Heart left ventricle (tissue), 16 donors: ENCODE data around the gene UROS. TPM values are rescaled to one million over a fixed set of nuclear protein-coding genes. Genes with fewer than 3 reads are reported as not detected.

Experiments used
- ATAC-seq, 4 donors: fragments of 200-7000 bp; cut with Tn5 transposase; one replicate each; pipeline ENCODE4 v1.9.1; 2020 to 2022; ENCODE audit warnings: moderate library complexity in 4 of 4, mild to moderate bottlenecking in 3 of 4, moderate number of reproducible peaks in 1 of 4
- DNase-seq, 5 donors: peaks; one replicate each; pipeline ENCODE4 v3.0.0-alpha.2; 2020
- H3K27ac ChIP-seq, 12 donors: fragments of 200-600 bp; sonication (generic) in 4 of 12; one replicate each; pipeline versions ENCODE4 v1.5.0 to v1.8.0; 2016 to 2022; ENCODE audit warnings: mild to moderate bottlenecking in 2 of 12
- H3K27me3 ChIP-seq, 9 donors: fragments of 200-600 bp; sonication (generic) in 2 of 9; one replicate each; pipeline versions ENCODE4 v1.5.1 to v1.8.0; 2016 to 2022; ENCODE audit warnings: mild to moderate bottlenecking in 3 of 9
- H3K36me3 ChIP-seq, 9 donors: fragments of 200-600 bp; sonication (generic) in 2 of 9; one replicate each; pipeline versions ENCODE4 v1.5.0 to v1.8.0; 2018 to 2022; ENCODE audit warnings: mild to moderate bottlenecking in 2 of 9
- H3K4me1 ChIP-seq, 12 donors: fragments of 200-600 bp; sonication (generic) in 4 of 12; one replicate each; pipeline versions ENCODE4 v1.5.0 to v1.8.0; 2016 to 2022; ENCODE audit warnings: mild to moderate bottlenecking in 3 of 12
- H3K4me3 ChIP-seq, 12 donors: fragments of 200-600 bp; sonication (generic) in 4 of 12; one replicate each; pipeline versions ENCODE4 v1.5.0 to v1.8.0; 2017 to 2022; ENCODE audit warnings: mild to moderate bottlenecking in 9 of 12, moderate library complexity in 4 of 12
- H3K9me3 ChIP-seq, 12 donors: fragments of 200-600 bp; sonication (generic) in 4 of 12; one replicate each; pipeline versions ENCODE4 v1.5.0 to v1.8.0; 2016 to 2022; ENCODE audit warnings: mild to moderate bottlenecking in 1 of 12
- CTCF ChIP-seq, 12 donors: fragments of 200-600 bp; sonication (generic) in 4 of 12; IDR thresholded peaks; one replicate each; pipeline versions ENCODE4 v1.5.0 to v1.8.0; 2018 to 2022; ENCODE audit warnings: antibody characterized with exemption in 12 of 12, mild to moderate bottlenecking in 5 of 12
- POLR2A ChIP-seq, 2 donors: fragments of 450-650 bp; IDR thresholded peaks; one replicate each; pipeline ENCODE4 v1.6.1; 2017; ENCODE audit warnings: antibody characterized with exemption in 2 of 2, mild to moderate bottlenecking in 2 of 2, moderate library complexity in 2 of 2
- WGBS, 4 donors: extraction: QIAGEN DNeasy Blood & Tissue Kit in 2 of 4; methylation state at CpG; one replicate each; pipeline versions ENCODE4 v1.1.5 to v1.1.7; 2013 to 2018; 5-methylcytosine and 5-hydroxymethylcytosine counted together
- intact Hi-C, 10 donors: fragments of 100-400 bp; cut with DNase I; formaldehyde crosslinking; loops; one replicate each; pipeline versions ENCODE4 v1.11.1 to v1.14.2; 2022
- polyA plus RNA-seq, 2 donors: library from polyadenylated mRNA; stranded (reverse); fragments of 200-250 nt; gene quantifications; one replicate each; pipeline ENCODE4 v1.2.3, GENCODE V29; 2013
- total RNA-seq, 9 donors: library from RNA; depleted of rRNA in 2 of 9; stranded (reverse); fragments of >200 nt in 2 of 9; fragmentation: NEBNext Ultra II Directional in 3 of 9; extraction: Animal tissue kit (Norgen Biotek cat#: 25700) in 3 of 9; gene quantifications; one replicate each; pipeline versions ENCODE4 v1.1.0 to v1.2.4, GENCODE V29; 2016 to 2023
- donor health status: ischemic (EF 13 %, LVEDD 7.1; RV severe dilation, severe dysfunction).
- donor health status: healthy with polysubstance abuse.
- donor health status: DM: no; HTN: yes; CAD: no.
- donor health status: DM: no; HTN: no; CAD: no.
- donor health status: ischemic (EF 25% LVEDD 6.9; RV normal size, moderate dysfunction).
- donor health status: ischemic (EF 25% LVEDD 5.7; RV mildly dilated, moderate dysfunction).
- donor health status: healthy.
- donor health status: DM: yes; HTN: yes; CAD: no.
- donor health status: ischemic (EF 35%, LVEDD 5.7; RV mildly dilated, moderate dysfunction).
- donor health status: nonischemic (EF 11% LVEDD 7.7; RV severe dilation, severe dysfunction).
- donor health status: DM: yes; HTN: yes; CAD: no.
- donor health status: PGD.
- donor health status: ischemic (EF 29% LVEDD 5.4; RV normal size, mild dysfunction).
- donor health status: nonischemic (EF 23%, LVEDD 6.1; RV moderate dilation, normal function).

Gene UROS
- total and polyA plus RNA-seq, 11 donors: 38.3 to 81.4 (median 68.5) TPM

GRCh38 chr10:125782054-125782453, 41.0 kb downstream of the UROS start:
- Histone ChIP-seq H3K36me3 (peaks cover 0 to 3% (median 0%) of the 10 kb centered on the region in 9 donors), H3K4me1 (no peaks in the 10 kb centered on the region), H3K27me3 (no peaks in the 10 kb centered on the region), H3K27ac (no peak overlapping the region), H3K9me3 (peaks cover 0 to 5% (median 0%) of the 10 kb centered on the region in 12 donors), H3K4me3 (no peak overlapping the region)
- TF ChIP-seq POLR2A (IDR thresholded peaks at IDR 0.05): no peak
- TF ChIP-seq CTCF (IDR thresholded peaks at IDR 0.05): no peak
- no peak for DNase-seq
- ATAC-seq: no peak
- intact Hi-C loops: no loop called here
- 74 to 85% (median 84%) methylated on average over 11 of the region's 11 CpGs for WGBS, 4 donors

DNA sequence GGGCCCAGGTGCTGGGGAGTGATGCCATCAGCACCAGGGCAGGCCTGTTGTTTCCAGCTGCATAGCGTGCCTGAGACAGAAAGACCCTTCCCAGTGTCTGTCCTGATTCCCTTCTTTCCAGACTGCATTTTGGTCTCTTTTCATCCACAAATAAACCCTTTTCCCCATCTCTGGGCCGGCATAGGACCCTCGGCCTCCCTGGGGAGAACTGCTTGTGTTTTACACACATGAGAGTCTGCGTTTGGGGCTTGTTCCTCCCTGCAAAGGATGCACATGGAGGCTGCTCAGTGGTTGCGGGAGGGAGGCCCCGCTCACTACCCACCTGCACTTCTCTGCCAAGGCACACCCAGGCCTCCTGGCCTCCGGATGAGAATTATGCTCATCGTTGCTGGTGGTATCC, 41.7 kb downstream of the UROS start:
- Histone ChIP-seq H3K4me1 (no peaks in the 10 kb centered on the region), H3K9me3 (peaks cover 0 to 5% (median 0%) of the 10 kb centered on the region in 12 donors), H3K27me3 (no peaks in the 10 kb centered on the region), H3K27ac (no peak overlapping the region), H3K4me3 (no peak overlapping the region), H3K36me3 (peaks cover 0 to 3% (median 0%) of the 10 kb centered on the region in 9 donors)
- WGBS, 4 donors: 93 to 95% (median 94%) methylated on average over 8 of the region's 8 CpGs
- DNase-seq (no peak), ATAC-seq (no peak)
- TF ChIP-seq POLR2A (IDR thresholded peaks at IDR 0.05) (no peak), CTCF (IDR thresholded peaks at IDR 0.05) (no peak)
- intact Hi-C loops: no loop called here

DNA sequence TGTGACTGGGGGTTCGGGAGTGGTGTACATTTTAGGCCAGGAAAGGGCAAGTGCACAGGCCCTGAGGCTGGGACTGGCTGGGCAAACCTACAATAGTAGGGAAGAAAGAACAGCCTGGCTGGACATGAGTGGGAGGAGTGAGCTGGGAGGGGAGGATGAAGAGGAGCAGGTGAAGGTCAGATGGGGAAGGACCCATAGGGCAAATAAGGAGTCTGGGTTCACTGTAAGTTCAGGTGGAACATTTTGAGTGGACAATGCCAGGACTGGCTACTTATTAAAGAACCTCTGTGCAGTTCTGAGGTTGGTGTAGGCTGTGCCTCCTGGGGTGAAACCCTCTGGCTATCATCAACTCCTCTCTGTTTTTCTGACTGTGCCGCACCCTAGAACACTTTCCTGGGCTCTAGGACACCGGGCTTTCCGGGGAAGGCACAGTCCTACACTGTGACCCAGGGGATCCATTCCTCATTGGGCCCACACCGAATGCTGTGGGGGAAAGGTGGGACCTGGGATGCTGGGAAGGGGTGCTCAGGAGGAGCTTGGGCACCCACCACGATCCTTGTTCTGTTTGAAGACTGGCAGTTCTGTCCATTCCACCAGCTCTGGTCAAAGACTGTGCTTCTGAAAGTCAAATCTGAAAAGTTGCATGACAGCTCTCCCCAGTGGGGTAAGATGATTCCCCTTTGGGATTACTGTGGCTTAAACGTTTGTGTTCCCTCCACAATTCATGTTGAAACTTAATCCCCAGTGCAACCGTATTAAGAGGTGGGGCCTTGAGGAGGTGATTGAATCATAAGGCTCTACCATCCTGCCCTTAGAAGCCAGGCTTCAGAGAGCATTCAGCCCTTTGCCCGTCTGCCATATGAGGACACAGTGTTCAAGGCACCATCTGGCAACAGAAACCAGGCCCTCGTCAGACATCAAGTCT, 43.4 kb downstream of the UROS start:
- TF ChIP-seq CTCF (IDR thresholded peaks at IDR 0.05) (no peak), POLR2A (IDR thresholded peaks at IDR 0.05) (no peak)
- H3K9me3 ChIP-seq: peaks cover 0 to 5% (median 0%) of the 10 kb centered on the region in 12 donors
- H3K4me1 ChIP-seq: no peaks in the 10 kb centered on the region
- H3K27ac ChIP-seq: no peak overlapping the region
- 79 to 90% (median 86%) methylated on average over 8 to 10 of the region's 10 CpGs for WGBS, 4 donors
- ATAC-seq: no peak
- no peak for DNase-seq
- no peaks in the 10 kb centered on the region for H3K36me3 ChIP-seq
- H3K4me3 ChIP-seq: no peak overlapping the region
- H3K27me3 ChIP-seq: no peaks in the 10 kb centered on the region
- intact Hi-C loops: no loop called here

GRCh38 chr10:125778556-125778955, 44.5 kb downstream of the UROS start:
- H3K27ac ChIP-seq: no peak overlapping the region
- H3K4me3 ChIP-seq: no peak overlapping the region
- H3K4me1 ChIP-seq: no peaks in the 10 kb centered on the region
- DNase-seq: no peak
- ATAC-seq: no peak
- TF ChIP-seq CTCF (IDR thresholded peaks at IDR 0.05) (no peak), POLR2A (IDR thresholded peaks at IDR 0.05) (no peak)
- H3K9me3 ChIP-seq: peaks cover 0 to 5% (median 0%) of the 10 kb centered on the region in 12 donors
- WGBS, 4 donors: 51 to 73% (median 70%) methylated on average over 5 of the region's 5 CpGs
- no peaks in the 10 kb centered on the region for H3K36me3 ChIP-seq
- intact Hi-C loops: no loop called here
- no peaks in the 10 kb centered on the region for H3K27me3 ChIP-seq
